IMR-90 (cell line): Measurements from ENCODE around the gene SPRR2G. TPM values are rescaled to one million over a fixed set of nuclear protein-coding genes. Genes with fewer than 3 reads are reported as not detected.

ENCODE experiments used
- ATAC-seq: fragments of 200-7000 bp; cut with Tn5 transposase; 2 replicates; pipeline ENCODE4 v1.9.1; 2020; ENCODE audit warnings: low read depth, mild to moderate bottlenecking, moderate library complexity
- BruUV-seq: library from RNA; stranded (reverse); fragments of 400-500 nt; replicated peaks from 2 replicates; lab custom pipeline; 2021; lab: Mats Ljungman, UMichigan
- CTCF ChIA-PET: fragments of 300-600 bp; formaldehyde crosslinking; extraction: SDS; loops from one replicate; lab custom pipeline; 2021; ENCODE audit warnings: antibody characterized with exemption; lab: Yijun Ruan, JAX
- POLR2A ChIA-PET: fragments of 300-600 bp; sonication (Branson Sonifier 250); formaldehyde crosslinking; loops from one replicate; lab custom pipeline; 2022; ENCODE audit warnings: antibody characterized with exemption; ENCODE audit not compliant: unreplicated experiment; lab: Charles Lee
- DNase-seq: peaks from one replicate; pipeline ENCODE4 v3.0.0; 2013
- H2AFZ ChIP-seq: replicated peaks from 2 replicates; pipeline ENCODE3; 2013; ENCODE audit warnings: low read length, mild to moderate bottlenecking; ENCODE audit not compliant: poor library complexity
- H2AK5ac ChIP-seq: 2 replicates; pipeline ENCODE4 v1.6.1; 2013; ENCODE audit warnings: low read depth, low read length, inconsistent platforms
- H2AK9ac ChIP-seq: replicated peaks from 2 replicates; pipeline ENCODE3; 2013; ENCODE audit warnings: mild to moderate bottlenecking, low read depth, low read length, moderate library complexity; ENCODE audit not compliant: poor library complexity
- H2BK120ac ChIP-seq: 2 replicates; pipeline ENCODE4 v1.6.1; 2013; ENCODE audit warnings: low read depth, low read length, inconsistent platforms
- H2BK15ac ChIP-seq: 3 replicates; pipeline ENCODE4 v1.6.1; 2013; ENCODE audit warnings: low read depth, low read length, inconsistent platforms
- H2BK20ac ChIP-seq: 2 replicates; pipeline ENCODE4 v1.6.1; 2013; ENCODE audit warnings: low read depth, mild to moderate bottlenecking, inconsistent platforms, low read length, moderate library complexity
- H2BK5ac ChIP-seq: 2 replicates; pipeline ENCODE4 v1.6.1; 2013; ENCODE audit warnings: mild to moderate bottlenecking, low read depth, low read length, inconsistent platforms; ENCODE audit not compliant: poor library complexity, severe bottlenecking
- H3K14ac ChIP-seq: replicated peaks from 2 replicates; pipeline ENCODE4 v1.6.1; 2013; ENCODE audit warnings: low read depth, low read length, inconsistent platforms
- H3K18ac ChIP-seq: 2 replicates; pipeline ENCODE4 v1.6.1; 2013; ENCODE audit warnings: low read depth, low read length, control low read depth
- H3K23ac ChIP-seq: 2 replicates; pipeline ENCODE4 v1.6.1; 2013; ENCODE audit warnings: low read depth, low read length, inconsistent platforms
- H3K27ac ChIP-seq: 2 replicates; pipeline ENCODE4 v1.5.1; 2013; ENCODE audit warnings: mild to moderate bottlenecking, control low read depth, low read length; ENCODE audit not compliant: insufficient read depth
- H3K27me3 ChIP-seq: 2 replicates; pipeline ENCODE4 v1.6.1; 2013; ENCODE audit warnings: low read length; ENCODE audit not compliant: control insufficient read depth, insufficient read depth
- H3K36me3 ChIP-seq: 2 replicates; pipeline ENCODE4 v1.6.1; 2013; ENCODE audit warnings: low read length, mixed read lengths; ENCODE audit not compliant: control insufficient read depth, insufficient read depth
- H3K4ac ChIP-seq: 2 replicates; pipeline ENCODE4 v1.6.1; 2013; ENCODE audit warnings: low read depth, low read length, inconsistent platforms
- H3K4me1 ChIP-seq: 2 replicates; pipeline ENCODE4 v1.6.1; 2013; ENCODE audit warnings: low read length, mixed read lengths; ENCODE audit not compliant: control insufficient read depth, insufficient read depth
- H3K4me2 ChIP-seq: 2 replicates; pipeline ENCODE4 v1.6.1; 2013; ENCODE audit warnings: low read depth, mild to moderate bottlenecking, control low read depth, low read length, moderate library complexity
- H3K4me3 ChIP-seq: 2 replicates; pipeline ENCODE4 v1.5.1; 2013; ENCODE audit warnings: low read depth, mild to moderate bottlenecking, control low read depth, low read length, moderate library complexity; ENCODE audit not compliant: insufficient read depth
- H3K56ac ChIP-seq: 2 replicates; pipeline ENCODE4 v1.6.1; 2013; ENCODE audit warnings: low read length, inconsistent platforms; ENCODE audit not compliant: insufficient read depth; ENCODE audit errors: extremely low read depth
- H3K79me1 ChIP-seq, 2 experiments: 2 replicates each; pipeline ENCODE4 v1.6.1; 2013; ENCODE audit warnings: low read length in 2 of 2, inconsistent platforms in 1 of 2, low read depth in 1 of 2
- H3K9ac ChIP-seq: 2 replicates; pipeline ENCODE4 v1.6.1; 2013; ENCODE audit warnings: low read depth, low read length, control low read depth
- H3K9me1 ChIP-seq: 2 replicates; pipeline ENCODE4 v1.6.1; 2013; ENCODE audit warnings: low read length, inconsistent platforms; ENCODE audit not compliant: insufficient read depth
- H3K9me3 ChIP-seq: 2 replicates; pipeline ENCODE4 v1.6.1; 2013; ENCODE audit warnings: low read length; ENCODE audit not compliant: control insufficient read depth, insufficient read depth
- H4K20me1 ChIP-seq: 2 replicates; pipeline ENCODE4 v1.6.1; 2013; ENCODE audit warnings: low read length, inconsistent platforms; ENCODE audit not compliant: insufficient read depth
- H4K5ac ChIP-seq: 2 replicates; pipeline ENCODE4 v1.6.1; 2013; ENCODE audit warnings: mild to moderate bottlenecking, low read depth, low read length, control low read depth
- H4K8ac ChIP-seq, 2 experiments: 2 replicates each; pipeline ENCODE4 v1.6.1; 2013; ENCODE audit warnings: low read depth in 2 of 2, low read length in 2 of 2, control low read depth in 1 of 2, inconsistent platforms in 1 of 2
- H4K91ac ChIP-seq: 2 replicates; pipeline ENCODE4 v1.6.1; 2013; ENCODE audit warnings: low read depth, low read length, inconsistent platforms; ENCODE audit not compliant: insufficient read depth
- ELK1 ChIP-seq: fragments of 150-350 bp; IDR thresholded peaks from 2 replicates; pipeline ENCODE4 v1.6.1; 2016; ENCODE audit warnings: low read depth, mild to moderate bottlenecking, low read length, moderate library complexity, borderline replicate concordance
- WGBS, 2 experiments: methylation state at CpG; one replicate each; pipeline versions ENCODE4 v1.1.5 to v1.1.7; 2013; ENCODE audit warnings: missing lambda C conversion rate in 2 of 2; ENCODE audit not compliant: insufficient read length in 1 of 2; ENCODE audit errors: extremely low coverage in 2 of 2; 5-methylcytosine and 5-hydroxymethylcytosine counted together
- dilution Hi-C: fragments of 300-500 bp; cut with HindIII; formaldehyde crosslinking; loops from one replicate; pipeline ENCODE4 v1.14.3; 2018; ENCODE audit warnings: low sequenced_read_pairs; ENCODE audit not compliant: unreplicated experiment
- in situ Hi-C: fragments of 300-500 bp; cut with MboI; formaldehyde crosslinking; loops from 3 replicates; pipeline ENCODE4 v1.14.3; 2019; ENCODE audit warnings: low sequenced_read_pairs, inconsistent platforms, mixed read lengths
- intact Hi-C: fragments of 100-400 bp; cut with micrococcal nuclease; formaldehyde crosslinking; loops from 2 replicates; pipeline ENCODE4 v1.10.0; 2022
- polyA plus RNA-seq, 3 experiments: library from polyadenylated mRNA; depleted of rRNA; stranded (reverse); fragments of >200 nt; gene quantifications; 2 replicates each; pipeline ENCODE4 v1.2.3, GENCODE V29; 2012; ENCODE audit warnings: low replicate concordance in 1 of 3
- total RNA-seq: library from RNA; depleted of rRNA; stranded (reverse); fragments of >200 nt; gene quantifications from 2 replicates; pipeline ENCODE4 v1.2.3, GENCODE V29; 2012

The SPRR2G gene
- total and polyA plus RNA-seq, 2 of the 4 experiments (the other 2 are of a cell fraction) = not detected

- Histone ChIP-seq H4K20me1 (no peaks in the 10 kb centered on the region), H2BK15ac (no peak overlapping the region), H2BK20ac (no peak overlapping the region), H4K5ac (no peak overlapping the region), H3K9me1 (no peaks in the 10 kb centered on the region), H3K4me3 (no peak overlapping the region), H4K91ac (no peak overlapping the region), H3K79me1 (no peaks in the 10 kb centered on the region), H4K8ac (no peak overlapping the region), H3K56ac (no peak overlapping the region), H3K27me3 (no peaks in the 10 kb centered on the region), H3K18ac (no peak overlapping the region), H3K4me1 (no peaks in the 10 kb centered on the region), H3K14ac (no peak overlapping the region), H2AK9ac (no peak overlapping the region), H2AFZ (no peak overlapping the region), H3K36me3 (no peaks in the 10 kb centered on the region), H3K23ac (no peak overlapping the region), H3K4ac (no peak overlapping the region), H2BK120ac (no peak overlapping the region), H3K4me2 (no peak overlapping the region), H3K27ac (no peak overlapping the region), H3K9me3 (no peaks in the 10 kb centered on the region), H2AK5ac (no peak overlapping the region), H3K9ac (no peak overlapping the region), H2BK5ac (no peak overlapping the region)
- ChIA-PET POLR2A (no interaction called here), CTCF (no interaction called here)
- no peak for ATAC-seq
- intact Hi-C loops (no loop called here), dilution Hi-C loops (no loop called here), in situ Hi-C loops (no loop called here)
- WGBS, 2 experiments = no CpG with 5 or more reads among the region's 3 CpGs
- DNase-seq = no peak
- no peak for TF ChIP-seq ELK1
- BruUV-seq = no TSS peak
Measured at GRCh38 chr1:153192697-153193096, 42.0 kb upstream of the SPRR2G start.
